ENCODE data around the gene PES1.

DNA sequence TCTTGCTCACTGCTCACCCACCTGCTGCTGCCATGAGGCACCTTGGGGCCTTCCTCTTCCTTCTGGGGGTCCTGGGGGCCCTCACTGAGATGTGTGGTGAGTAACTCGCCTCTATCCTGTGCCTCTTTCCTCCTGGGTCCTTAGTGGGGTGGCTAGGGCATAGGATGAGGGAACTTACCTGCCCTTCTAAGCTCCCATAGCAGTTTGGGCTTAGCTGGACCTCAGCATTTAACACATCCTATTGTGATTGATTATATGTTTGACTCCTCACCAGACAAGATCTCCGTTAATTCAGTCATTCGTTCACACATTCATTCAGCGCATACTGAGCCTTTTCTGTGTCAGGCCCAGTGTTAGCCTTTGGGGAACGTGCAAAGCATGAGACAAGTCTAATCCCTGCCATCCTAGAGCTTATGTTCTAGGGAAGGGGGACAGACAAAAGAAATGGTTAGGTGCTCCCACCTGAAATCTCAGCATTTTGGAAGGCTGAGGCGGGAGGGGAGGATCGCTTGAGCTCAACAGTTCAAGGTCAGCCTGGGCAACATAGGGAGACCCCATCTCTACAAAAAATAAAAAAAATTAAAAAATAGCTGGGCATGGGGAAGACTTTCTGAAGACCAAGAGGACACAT, 15.7 kb upstream of the PES1 start:
- TF ChIP-seq, protein P1, sequence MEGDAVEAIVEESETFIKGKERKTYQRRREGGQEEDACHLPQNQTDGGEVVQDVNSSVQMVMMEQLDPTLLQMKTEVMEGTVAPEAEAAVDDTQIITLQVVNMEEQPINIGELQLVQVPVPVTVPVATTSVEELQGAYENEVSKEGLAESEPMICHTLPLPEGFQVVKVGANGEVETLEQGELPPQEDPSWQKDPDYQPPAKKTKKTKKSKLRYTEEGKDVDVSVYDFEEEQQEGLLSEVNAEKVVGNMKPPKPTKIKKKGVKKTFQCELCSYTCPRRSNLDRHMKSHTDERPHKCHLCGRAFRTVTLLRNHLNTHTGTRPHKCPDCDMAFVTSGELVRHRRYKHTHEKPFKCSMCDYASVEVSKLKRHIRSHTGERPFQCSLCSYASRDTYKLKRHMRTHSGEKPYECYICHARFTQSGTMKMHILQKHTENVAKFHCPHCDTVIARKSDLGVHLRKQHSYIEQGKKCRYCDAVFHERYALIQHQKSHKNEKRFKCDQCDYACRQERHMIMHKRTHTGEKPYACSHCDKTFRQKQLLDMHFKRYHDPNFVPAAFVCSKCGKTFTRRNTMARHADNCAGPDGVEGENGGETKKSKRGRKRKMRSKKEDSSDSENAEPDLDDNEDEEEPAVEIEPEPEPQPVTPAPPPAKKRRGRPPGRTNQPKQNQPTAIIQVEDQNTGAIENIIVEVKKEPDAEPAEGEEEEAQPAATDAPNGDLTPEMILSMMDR (IDR thresholded peaks at IDR 0.05) = no peak
- no peak for TF ChIP-seq POLR2A (IDR thresholded peaks at IDR 0.05)

Measured in heart left ventricle (tissue), 13 donors.